ENCODE results near the gene PHYH.
"Not testable (repeated sequence)": the region's sequence is repeated elsewhere in the genome, so short reads cannot be mapped to it uniquely, and the experiment has no call there.

The PHYH gene

DNA sequence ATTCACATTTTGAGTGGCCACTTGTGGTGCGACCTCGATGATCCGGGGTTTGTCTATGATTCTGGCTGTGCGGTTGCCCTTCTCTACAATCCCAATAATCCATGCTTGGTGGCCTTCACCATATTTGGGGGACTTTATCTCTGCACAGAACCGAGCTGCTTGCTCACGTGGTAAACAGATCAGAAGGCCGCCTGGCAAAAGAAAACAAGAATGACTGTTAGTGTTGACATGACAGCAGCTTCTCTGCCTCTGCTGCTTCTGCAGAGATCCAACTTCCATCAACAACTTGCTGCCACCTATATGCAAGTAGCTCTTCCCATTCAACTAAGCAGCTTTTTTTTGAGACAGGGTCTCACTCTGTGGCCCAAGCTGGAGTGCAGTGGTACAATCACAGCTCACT is 19.3 kb upstream of the PHYH start:
- no peak for DNase-seq

DNA sequence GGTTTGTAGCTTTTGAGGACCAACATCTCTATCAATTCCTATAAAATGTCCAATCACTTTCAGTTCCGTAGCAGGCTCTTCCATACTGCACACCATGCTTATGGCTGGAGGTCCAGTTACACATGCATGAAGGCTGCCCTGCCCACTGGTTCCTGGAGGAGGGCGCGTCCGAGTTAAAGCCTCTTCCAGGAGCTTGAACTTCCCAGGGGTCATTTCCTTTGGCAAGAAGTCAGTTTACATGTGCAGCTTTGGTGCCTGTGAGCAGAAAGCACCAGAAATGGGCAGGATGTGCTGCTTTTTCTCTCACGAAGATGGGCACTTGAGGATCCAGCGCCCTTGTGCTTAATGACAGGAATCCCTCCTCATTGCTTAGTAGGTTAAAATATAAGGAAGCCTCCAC is 17.6 kb upstream of the PHYH start:
- DNase-seq, result no peak

DNA sequence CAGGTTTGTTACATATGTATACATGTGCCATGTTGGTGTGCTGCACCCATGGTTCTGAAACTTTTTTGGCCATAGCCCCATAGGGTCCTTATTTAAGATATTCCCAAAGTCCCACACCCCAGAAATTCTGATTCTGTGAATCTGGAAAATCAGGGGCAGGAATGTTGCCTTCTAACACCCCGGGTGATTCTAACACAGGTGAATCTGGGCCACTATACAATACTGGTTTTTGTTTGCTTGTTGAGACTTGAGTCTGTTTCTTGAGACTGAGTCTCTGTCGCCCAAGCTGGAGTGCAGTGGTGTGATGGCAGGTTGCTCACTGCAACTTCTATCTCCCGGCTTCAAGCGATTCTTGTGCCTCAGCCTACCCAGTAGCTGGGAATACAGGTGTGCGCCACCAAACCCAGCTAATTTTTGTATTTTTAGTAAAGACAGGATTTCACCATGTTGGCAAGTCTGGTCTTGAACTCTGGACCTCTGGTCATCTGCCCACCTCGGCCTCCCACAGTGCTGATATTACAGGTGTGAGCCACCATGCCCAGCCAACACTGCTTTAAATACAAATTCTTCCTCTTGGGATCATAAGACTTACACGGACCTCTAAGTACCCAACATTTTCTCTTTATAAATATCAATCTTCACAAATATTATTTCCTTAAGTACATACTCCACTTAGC is 16.9 kb upstream of the PHYH start:
- DNase-seq, result no peak

DNA sequence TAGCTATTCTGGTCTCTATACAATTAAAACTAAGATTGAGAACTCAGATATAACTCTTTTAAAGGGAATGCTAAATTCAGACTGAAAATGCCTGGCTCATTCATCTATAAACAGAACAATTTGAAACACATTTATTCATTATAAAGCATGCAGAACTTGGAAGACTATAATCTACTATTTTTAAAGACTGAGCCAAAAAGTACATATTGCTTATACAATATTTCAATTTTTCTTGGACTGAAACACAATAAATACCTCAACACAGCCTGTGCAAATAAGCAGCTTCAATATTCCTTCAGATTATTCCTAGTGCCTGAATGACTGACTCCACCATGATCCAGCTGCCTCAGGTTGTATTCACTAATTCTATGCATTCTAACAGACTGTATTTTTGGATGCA is 15.5 kb upstream of the PHYH start:
- no peak for DNase-seq

DNA sequence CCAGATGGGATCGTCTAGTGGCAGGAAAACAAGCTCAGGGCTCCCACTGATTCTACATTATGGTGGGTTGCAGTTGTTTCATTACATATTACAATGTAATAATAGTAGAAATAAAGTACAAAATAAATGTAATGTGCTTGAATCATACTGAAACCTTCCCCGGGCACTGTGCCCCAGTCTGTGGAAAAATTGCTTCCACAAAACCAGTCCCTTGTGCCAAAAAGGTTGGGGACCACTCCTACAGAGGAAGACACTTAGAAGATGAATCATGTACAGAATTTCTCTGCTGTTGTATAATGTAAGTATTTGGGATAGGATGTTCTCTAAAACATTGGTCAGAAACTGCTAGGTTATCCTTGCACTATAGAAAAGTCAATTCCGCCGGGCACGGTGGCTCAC is 11.3 kb upstream of the PHYH start:
- DNase-seq, result no peak

DNA sequence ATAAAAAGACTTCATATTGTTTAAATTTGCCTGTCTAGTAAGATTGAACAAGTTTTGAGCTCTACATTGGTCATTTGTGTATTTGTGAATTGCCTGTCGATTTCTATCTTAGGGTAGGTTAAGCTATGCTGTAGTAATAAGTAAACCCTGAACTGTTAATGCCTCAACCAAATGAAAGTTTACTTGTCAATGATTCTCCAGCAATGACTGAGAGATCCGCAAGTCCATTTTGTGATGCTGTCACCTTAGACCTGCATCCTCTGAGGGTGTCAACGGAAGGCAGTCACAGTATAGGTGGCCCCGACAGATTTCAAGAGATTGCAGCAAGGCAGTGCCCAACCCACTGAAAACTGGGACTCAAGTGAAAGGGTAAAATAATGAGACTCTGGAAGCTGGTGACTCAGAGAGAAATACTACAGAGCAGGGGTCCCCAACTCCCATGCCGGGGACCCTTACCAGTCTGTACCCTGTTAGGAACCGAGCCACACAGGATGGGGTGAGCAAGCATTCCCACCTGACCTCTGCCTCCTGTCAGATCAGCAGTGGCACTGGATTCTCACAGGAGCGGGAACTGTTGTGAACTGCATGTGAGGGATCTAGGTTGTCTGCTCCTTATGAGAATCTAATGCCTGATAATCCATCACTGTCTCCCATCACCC is 10.8 kb upstream of the PHYH start:
- DNase-seq, result no peak

DNA sequence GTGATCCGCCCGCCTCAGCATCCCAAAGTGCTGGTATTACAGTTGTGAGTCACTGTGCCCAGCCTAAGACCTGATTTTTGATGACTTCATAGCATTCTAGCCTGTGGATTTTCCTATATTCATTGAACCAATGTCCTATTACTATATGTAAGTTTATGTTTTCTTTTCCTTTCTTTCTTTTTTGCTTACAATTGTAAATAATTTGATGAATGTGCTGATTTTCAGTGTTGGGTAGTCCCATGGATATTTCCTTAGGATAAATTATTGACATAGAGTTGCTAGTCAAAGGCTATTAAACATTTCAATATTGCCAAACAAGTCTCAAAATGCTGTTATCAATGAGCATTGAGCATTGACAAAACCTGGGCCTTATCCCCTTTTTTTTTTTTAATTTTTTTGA is 9.9 kb upstream of the PHYH start:
- DNase-seq, result no peak

DNA sequence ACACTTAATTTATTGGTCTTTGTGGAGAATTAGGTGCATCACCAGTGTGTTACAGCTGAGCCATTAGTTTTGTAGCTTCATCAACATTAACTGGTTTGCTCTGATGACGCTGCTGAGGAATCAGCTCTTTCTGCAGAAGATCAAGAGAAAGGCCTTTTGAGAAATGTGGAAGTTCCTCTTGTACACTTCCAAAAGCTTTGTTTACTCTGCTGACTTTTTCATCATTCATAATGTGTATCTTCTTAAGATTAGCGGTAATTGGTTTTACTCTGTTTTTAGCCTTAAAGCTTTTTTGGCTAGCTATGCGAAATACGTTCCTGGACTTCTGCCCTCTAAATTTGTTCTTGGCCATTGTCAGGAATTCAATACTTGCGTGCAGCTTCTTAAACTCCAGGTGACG is 8.2 kb upstream of the PHYH start:
- no peak for DNase-seq

DNA sequence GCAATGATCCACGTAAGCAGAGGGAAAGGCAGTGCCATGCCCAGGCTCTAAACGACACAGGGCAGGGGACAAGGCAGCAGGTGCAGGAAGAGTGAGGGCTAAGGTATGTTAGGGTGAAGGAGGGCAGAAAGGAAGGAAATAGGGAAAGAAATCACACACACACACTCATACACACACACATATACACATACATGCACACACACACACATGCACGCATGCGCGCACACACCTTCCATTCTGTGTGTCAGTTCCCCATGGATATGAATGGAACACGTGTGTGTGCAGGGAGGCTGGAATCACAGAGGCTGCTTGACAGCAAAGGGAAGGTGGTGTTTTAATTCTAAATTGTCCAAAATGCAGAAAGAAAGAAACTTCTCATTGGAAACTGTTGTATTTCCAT is 6.2 kb upstream of the PHYH start:
- no peak for DNase-seq

DNA sequence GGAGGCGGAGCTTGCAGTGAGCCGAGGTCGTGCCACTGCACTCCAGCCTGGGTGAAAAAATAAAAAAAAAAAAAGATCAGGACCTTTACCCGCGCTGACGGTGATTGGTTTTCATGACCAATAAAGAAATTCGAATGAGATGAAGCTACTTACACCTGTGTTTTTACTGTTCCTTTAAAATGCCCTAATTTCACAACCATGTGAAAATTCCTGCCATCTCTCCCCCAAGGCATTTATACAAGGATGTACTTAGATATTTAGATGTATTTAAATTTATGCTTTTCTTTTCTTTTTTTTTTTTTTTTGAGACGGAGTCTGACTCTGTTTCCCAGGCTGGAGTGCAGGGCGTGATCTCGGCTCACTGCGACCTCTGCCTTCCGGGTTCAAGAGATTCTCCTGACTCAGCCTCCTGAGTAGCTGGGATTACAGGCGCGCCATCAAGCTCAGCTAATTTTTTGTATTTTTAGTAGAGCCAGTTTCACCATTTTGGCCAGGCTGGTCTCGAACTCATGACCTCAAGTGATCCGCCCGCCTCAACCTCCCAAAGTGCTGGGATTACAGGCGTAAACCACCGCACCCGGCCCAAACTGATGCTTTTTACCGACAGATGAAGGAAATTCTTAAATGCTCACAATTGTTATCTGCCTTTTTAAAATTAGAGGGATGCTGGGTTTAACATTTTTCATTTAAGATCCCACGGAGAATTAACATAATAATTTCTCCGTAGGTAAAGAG is 3.1 kb upstream of the PHYH start:
- no peak for DNase-seq

DNA sequence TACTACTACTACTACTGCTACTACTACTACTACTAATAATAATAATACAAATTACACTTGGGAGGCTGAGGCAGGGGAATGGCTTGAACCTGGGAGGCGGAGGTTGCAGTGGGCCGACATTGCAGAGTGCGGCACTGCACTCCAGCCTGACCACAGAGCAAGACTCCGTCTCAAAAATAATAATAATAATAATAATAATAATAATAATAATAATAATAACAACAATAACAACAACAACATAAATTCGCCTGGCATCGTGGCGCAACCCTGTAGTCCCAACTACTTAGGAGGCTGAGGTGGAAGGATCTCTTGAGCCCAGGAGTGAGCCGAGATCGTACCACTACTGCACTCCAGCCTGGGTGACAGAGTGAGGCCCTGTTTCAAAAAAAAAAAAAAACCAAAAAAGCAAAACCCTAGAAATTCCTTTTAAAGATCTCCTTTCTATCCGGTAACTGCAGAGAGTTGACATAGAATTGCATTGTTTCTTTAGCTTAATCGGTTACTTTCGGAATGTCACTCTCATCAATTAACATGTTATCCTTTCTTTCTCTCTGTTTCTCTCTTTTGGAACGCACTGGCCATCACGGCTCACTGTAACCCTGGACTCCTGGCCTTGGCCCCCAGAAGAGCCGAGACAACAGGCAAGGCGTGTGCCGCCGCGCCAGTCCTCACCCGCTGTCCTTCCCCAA is 972 bp downstream of the PHYH start:
- DNase-seq, result no peak

DNA sequence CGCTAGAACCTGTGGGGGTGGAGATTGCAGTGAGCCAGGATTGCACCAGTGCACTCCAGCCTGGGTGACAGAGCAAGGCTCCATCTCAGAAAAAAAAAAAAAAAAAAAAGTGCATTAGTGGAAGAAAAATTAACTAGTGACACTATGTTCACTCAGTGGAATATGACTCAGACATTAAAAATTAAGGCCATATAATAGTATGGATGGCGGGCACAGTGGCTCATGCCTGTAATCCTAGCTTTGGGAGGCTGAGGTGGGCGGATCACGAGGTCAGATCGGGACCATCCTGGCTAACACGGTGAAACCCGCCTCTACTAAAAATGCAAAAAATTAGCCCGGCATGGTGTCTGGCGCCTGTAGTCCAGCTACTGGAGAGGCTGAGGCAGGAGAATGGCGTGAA is 3.4 kb downstream of the PHYH start:
- no peak for DNase-seq

DNA sequence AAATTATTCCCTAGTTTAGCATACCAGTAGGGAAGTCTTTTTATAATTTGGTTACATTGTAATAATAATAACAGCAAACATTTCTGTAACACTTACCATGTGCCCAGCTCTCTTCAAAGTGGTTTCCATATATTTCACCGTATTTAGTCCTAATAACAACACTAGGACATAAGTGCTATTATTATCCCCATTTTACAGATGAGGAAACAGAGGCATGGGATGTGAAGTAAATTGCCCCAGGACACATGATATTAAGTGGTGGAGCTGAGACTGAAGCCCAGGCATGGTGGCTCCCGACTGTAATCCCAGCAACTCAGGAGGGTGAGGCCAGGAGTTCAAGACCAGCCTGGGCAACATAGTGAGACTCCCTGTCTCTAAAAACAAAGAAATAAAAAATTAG is 5.1 kb downstream of the PHYH start:
- DNase-seq, result no peak

DNA sequence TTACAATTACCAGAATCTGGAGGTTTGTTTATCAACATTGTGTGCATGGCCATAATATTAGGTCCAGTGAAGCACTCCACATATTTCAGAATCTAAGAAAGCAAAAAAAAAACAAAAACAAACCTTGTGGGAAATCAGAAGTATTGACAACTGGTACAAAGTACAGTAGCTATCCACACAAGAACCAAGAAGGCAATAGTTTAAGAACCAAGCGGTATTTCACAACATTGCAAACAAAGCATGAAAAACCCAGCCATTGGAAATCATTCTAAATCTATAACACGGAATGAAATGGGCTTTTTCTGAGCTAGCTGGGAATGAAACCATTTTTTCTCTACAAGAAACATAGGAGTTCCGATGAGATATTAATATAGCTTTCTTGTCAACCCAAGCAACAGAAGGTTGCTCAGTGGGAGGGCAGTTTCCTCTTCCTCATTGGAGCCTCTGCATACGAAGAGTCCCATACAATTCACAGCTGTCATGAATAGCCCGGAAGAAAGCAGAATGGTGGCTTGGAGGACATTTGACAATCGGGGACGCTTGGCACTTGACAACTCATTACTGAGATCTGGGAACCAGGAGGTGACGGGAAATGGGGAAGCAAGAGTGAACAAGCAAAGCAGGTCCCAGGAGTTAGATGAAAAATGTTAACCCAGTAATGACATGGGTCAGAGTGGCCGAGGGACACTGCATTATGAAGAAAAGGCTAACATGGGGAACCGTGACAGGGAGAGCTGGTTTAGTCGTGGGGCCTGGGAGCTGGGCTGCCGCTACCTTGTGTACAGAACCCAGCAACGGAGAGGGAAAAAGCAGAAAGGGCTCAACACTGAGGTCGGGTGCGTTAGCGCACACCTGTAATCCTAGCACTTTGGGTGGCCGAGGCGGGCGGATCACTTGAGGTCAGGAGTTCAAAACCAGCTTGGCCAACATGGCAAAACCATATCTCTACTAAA is 7.8 kb downstream of the PHYH start:
- no peak for DNase-seq

DNA sequence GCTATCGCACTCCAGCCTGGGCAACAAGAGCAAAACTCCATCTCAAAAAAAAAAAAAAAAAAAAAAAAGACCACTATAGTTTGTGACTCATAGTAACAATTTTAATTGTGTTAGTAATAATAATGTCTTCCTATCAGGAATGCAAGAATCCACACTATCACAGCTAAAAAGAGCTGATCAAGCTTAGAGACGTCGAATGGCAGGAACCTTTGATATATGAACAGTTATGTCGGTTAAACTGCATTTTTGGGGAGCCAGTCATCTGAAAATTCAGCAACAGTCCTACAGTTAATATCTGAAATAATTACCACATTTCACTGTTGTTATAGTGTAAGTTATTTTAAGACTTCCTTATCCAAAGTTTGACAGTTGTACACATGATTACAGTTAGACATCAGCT is 8.8 kb downstream of the PHYH start:
- peak; percentile 63 for DNase-seq

DNA sequence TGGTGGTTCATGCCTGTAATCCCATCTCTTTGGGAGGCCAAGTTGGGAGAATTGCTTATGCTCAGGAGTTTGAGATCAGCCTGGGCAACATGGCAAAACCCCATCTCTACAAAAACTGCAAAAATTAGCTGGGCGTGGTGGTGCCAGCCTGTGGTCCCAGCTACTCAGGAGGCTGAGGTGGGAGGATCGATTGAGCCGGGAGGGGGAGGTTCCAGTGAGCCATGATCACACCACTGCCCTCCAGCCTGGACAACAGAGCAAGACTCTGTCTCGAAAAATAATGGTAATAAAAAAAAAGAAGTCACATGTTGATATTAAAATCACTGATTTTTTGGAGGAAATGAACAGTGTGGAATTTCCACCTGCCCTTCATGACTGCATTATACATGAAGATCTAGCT is 15.8 kb downstream of the PHYH start:
- no peak for DNase-seq

DNA sequence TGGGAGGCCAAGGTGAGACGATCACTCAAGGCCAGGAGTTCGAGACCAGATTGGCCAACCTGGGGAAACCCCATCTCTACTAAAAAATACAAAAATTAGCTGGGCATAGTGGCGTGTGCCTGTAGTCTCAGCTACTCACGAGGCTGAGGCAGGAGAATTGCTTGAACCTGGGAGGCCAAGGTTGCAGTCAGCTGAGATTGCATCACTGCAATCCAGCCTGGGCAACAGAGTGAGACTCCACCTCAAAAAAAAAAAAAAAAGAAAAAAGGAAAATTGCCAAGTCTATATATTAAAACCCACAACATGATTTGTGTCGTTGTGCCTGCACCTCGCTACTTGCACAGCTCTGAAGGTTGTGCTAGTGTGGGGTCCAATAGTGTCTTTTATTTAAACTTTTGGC is 17.5 kb downstream of the PHYH start:
- DNase-seq, result not testable (repeated sequence)

DNA sequence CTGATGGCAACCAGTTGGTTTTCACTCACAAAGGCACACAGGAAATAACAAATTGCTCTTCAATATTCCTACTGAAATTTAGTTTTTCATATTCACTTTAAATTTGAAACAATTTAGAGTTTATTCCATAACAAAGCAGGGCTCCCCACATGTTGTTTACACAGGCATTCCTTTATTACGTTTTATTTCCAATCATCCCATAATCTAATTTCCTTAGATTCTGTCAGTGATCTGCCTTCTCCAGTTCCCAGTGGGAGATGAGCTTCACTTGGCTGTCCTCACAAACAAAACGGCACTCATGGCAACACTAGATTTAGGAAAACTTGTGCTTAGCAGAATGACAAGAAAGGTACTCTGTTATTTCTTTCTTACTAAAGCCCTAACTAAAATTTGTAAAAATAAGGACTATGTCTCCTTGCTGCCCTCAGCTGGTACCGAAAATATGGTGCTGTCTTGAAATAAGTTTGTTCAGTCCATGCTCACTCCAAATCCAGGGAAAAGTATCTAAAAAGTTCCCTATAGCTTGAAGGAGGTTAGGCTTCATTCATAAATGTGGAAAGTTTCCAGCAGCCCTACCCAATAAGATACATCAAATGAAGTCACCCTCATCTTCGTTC is 23.0 kb downstream of the PHYH start:
- DNase-seq, result no peak

DNA sequence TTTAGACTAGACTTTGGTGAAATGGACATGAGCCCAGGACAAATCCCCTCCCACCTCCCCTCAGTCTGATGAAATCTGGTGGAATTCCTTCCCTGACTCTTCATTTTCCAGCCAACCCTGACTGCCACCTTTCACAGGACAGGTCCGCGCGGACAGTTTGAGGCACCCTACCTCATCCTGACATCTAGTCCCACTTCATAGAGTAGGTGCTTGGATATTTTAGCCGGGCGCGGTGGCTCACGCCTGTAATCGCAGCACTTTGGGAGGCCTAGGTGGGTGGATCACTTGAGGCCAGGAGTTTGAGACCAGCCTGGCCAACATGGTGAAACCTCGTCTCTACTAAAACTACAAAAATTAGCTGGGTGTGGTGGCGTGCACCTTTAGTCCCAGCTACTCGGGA is 23.7 kb downstream of the PHYH start:
- DNase-seq, result not testable (repeated sequence)

DNA sequence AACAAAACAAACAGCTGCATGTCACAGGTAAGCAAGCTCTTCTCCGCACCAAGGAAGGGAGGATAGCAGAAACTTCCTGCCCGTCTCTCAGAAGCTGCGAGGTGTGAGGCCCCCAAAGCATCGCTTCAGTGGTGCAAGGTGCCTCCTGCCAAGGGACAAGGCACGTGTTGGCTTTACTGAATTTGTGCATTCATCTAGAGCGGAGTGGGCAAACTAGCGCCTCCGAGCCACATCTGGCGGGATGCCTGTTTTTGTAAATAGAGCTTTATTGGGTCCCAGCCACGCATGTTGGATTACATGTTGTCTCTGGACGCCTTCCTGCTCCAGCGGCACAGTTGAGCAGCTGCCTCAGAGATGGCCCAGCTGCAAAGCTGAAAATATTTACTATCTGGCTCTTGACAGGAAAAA is 27.7 kb downstream of the PHYH start:
- DNase-seq, result peak; percentile 10

DNA sequence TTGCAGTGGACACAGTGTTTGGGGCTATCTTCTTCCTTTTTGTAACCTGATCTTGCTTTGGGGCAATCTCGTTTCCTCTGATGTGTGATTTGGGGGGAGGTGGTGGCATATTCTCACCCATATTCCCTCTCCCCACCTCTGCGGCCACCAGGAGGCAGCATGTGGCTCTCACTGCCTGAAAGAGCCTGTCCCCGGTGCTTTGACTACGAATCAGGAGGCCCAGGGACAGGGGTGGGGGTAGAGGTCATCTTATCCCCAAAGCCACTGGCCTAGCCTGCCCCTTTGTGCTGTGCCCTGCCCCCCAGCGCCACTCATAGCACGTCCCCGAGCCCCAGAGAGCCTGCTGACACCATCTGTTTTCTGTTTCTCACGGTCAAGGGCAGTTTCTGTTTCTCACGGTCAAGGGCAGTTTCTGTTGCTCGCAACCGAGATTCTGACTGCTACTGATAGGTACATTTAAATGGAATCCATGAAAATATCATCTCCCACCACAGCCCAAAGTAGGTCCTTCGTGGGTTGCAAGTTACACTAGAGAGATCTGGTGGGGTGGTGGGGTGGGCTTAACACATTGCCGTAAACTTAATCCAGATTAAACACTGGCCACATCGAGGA is 28.2 kb downstream of the PHYH start:
- DNase-seq, result peak; percentile 4

All from fibroblast of skin of right quadriceps (primary cell).